Hepatic stellate cell (primary cell): ENCODE data around the gene YY1.
"Not testable (repeated sequence)": the region's sequence is repeated elsewhere in the genome, so short reads cannot be mapped to it uniquely, and the experiment has no call there.

Experiments
- DNase-seq: peaks from one replicate; pipeline ENCODE4 v3.0.0; 2011; ENCODE audit warnings: low spot score

YY1 gene

GRCh38 chr14:100297320-100298300 is 58.7 kb downstream of the YY1 start:
- DNase-seq = peak; percentile 77

- no peak for DNase-seq
Observed at GRCh38 chr14:100298551-100299237, 59.8 kb downstream of the YY1 start.

GRCh38 chr14:100299238-100299560 is 60.3 kb downstream of the YY1 start:
- DNase-seq = no peak

GRCh38 chr14:100302616-100303015 is 63.7 kb downstream of the YY1 start:
- DNase-seq = no peak

- DNase-seq = peak; percentile 58
Observed at GRCh38 chr14:100303179-100303578, 64.2 kb downstream of the YY1 start.

GRCh38 chr14:100303925-100304324 is 65.0 kb downstream of the YY1 start:
- no peak for DNase-seq

GRCh38 chr14:100304825-100305323 is 65.9 kb downstream of the YY1 start:
- DNase-seq = no peak

- DNase-seq = no peak
Observed at GRCh38 chr14:100305324-100306100, 66.6 kb downstream of the YY1 start.

- DNase-seq = peak; percentile 96
Observed at GRCh38 chr14:100306101-100306997, 67.4 kb downstream of the YY1 start, which contains the start of gene SLC25A29. SLC25A29 (minus strand) TSS chr14:100306444; CDS start chr14:100306232, 212 bp downstream.

- DNase-seq = no peak
Observed at GRCh38 chr14:100306998-100307765, 68.2 kb downstream of the YY1 start.

GRCh38 chr14:100307766-100308426 is 69.0 kb downstream of the YY1 start:
- DNase-seq = no peak

GRCh38 chr14:100308427-100308792 is 69.5 kb downstream of the YY1 start:
- DNase-seq = not testable (repeated sequence)

- no peak for DNase-seq
Observed at GRCh38 chr14:100309028-100309737, 70.2 kb downstream of the YY1 start.

GRCh38 chr14:100312110-100312876 is 73.3 kb downstream of the YY1 start:
- DNase-seq = not testable (repeated sequence)

- DNase-seq = no peak
Observed at GRCh38 chr14:100312877-100313400, 74.0 kb downstream of the YY1 start.

GRCh38 chr14:100313464-100314230 is 74.7 kb downstream of the YY1 start:
- no peak for DNase-seq

- no peak for DNase-seq
Observed at GRCh38 chr14:100314724-100315123, 75.8 kb downstream of the YY1 start.
